ENCODE results near the gene C4BPB.

C4BPB gene

GRCh38 chr1:207089627-207090355 is 1.1 kb downstream of the C4BPB start:
- TF ChIP-seq SIN3A (IDR thresholded peaks at IDR 0.05; ENCODE audit: borderline replicate concordance, insufficient read depth, low read length) (no peak), POLR2AphosphoS5 (IDR thresholded peaks at IDR 0.05; ENCODE audit: low read depth, low read length) (no peak), TAF1 (IDR thresholded peaks at IDR 0.05; ENCODE audit: borderline replicate concordance, insufficient read depth, low read length) (no peak)

- TF ChIP-seq POLR2AphosphoS5 (IDR thresholded peaks at IDR 0.05; ENCODE audit: low read depth, low read length) (no peak), FOXP2 (optimal IDR thresholded peaks at IDR 0.05; ENCODE audit: borderline replicate concordance, extremely low read depth, extremely low read length, insufficient read depth) (no peak)
These were observed 2.7 kb downstream of the C4BPB start for GRCh38 chr1:207091200-207091908.

- TF ChIP-seq REST (IDR thresholded peaks at IDR 0.05; ENCODE audit: insufficient read depth in 1 of 2, low read depth in 2 of 2, low read length in 2 of 2): no peak
- TF ChIP-seq POLR2AphosphoS5 (IDR thresholded peaks at IDR 0.05; ENCODE audit: low read depth, low read length): no peak
- no peak for TF ChIP-seq TAF1 (IDR thresholded peaks at IDR 0.05; ENCODE audit: borderline replicate concordance, insufficient read depth, low read length)
- TF ChIP-seq FOXP2 (optimal IDR thresholded peaks at IDR 0.05; ENCODE audit: borderline replicate concordance, extremely low read depth, extremely low read length, insufficient read depth): no peak
- TF ChIP-seq SIN3A (IDR thresholded peaks at IDR 0.05; ENCODE audit: borderline replicate concordance, insufficient read depth, low read length): no peak
These were observed 5.3 kb downstream of the C4BPB start for GRCh38 chr1:207093944-207094343.

- no peak for TF ChIP-seq TAF1 (IDR thresholded peaks at IDR 0.05; ENCODE audit: borderline replicate concordance, insufficient read depth, low read length)
- TF ChIP-seq REST (IDR thresholded peaks at IDR 0.05; ENCODE audit: insufficient read depth in 1 of 2, low read depth in 2 of 2, low read length in 2 of 2): no peak
- TF ChIP-seq POLR2AphosphoS5 (IDR thresholded peaks at IDR 0.05; ENCODE audit: low read depth, low read length): no peak
- no peak for TF ChIP-seq FOXP2 (optimal IDR thresholded peaks at IDR 0.05; ENCODE audit: borderline replicate concordance, extremely low read depth, extremely low read length, insufficient read depth)
- no peak for TF ChIP-seq SIN3A (IDR thresholded peaks at IDR 0.05; ENCODE audit: borderline replicate concordance, insufficient read depth, low read length)
These were observed 9.2 kb downstream of the C4BPB start for GRCh38 chr1:207097871-207098324.

- TF ChIP-seq SIN3A (IDR thresholded peaks at IDR 0.05; ENCODE audit: borderline replicate concordance, insufficient read depth, low read length) (no peak), TAF1 (IDR thresholded peaks at IDR 0.05; ENCODE audit: borderline replicate concordance, insufficient read depth, low read length) (no peak), REST (IDR thresholded peaks at IDR 0.05; ENCODE audit: insufficient read depth in 1 of 2, low read depth in 2 of 2, low read length in 2 of 2) (no peak)
These were observed 13.1 kb downstream of the C4BPB start for GRCh38 chr1:207101720-207102119.

GRCh38 chr1:207102146-207102545 is 13.5 kb downstream of the C4BPB start:
- no peak for TF ChIP-seq POLR2AphosphoS5 (IDR thresholded peaks at IDR 0.05; ENCODE audit: low read depth, low read length)
- no peak for TF ChIP-seq TAF1 (IDR thresholded peaks at IDR 0.05; ENCODE audit: borderline replicate concordance, insufficient read depth, low read length)
- TF ChIP-seq SIN3A (IDR thresholded peaks at IDR 0.05; ENCODE audit: borderline replicate concordance, insufficient read depth, low read length): no peak
